Measurements from ENCODE around the gene KLF1.

KLF1 gene

DNA sequence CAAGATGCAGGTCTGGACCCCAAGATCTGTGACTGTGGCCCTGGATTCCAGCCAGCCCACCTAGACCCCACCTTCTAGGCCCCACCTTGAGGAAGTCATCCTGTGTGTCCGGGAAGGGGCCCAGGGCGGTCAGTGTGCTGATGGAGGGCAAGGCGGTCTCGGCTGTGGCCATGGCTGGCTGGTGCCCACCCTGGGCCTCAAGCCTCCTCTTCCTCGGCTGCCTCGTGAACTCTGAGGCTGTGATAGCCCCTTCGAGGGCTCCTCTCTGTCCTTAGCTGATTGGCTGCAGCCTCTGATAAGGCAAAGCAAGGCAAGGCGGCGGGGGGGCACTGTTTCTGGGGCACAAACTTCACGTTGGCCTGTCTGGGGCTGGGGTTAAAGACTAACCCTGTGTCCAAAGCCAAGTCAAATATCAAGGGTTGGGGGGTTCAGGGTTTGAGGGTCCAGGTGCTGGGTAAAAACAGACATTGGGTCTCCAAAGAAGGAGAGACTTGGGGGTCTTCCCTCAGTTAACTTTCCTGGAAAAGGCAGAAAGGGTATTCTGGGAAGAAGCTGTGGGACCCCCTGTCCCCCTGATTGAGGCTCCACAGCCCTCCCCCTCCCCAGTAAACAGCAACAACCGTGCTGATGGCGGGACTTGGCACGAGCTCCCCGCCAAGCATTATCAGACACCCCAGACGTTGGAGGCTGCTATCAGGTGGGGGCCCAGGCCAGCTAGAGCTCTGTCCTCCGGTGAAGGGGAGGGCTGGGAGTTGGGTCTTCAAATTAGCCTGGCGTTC is at the start of gene KLF1:
TSS of gene KLF1 (minus strand) at position 233 of the 779 bp plus-strand sequence. CDS start at position 172, 61 bp downstream.
- TF ChIP-seq ZNF670 (tag by site-specific recombination; IDR thresholded peaks at IDR 0.05; ENCODE audit: low read depth) (no peak), WT1 (tag by site-specific recombination; IDR thresholded peaks at IDR 0.05) (no peak), BCL11B (tag by site-specific recombination; IDR thresholded peaks at IDR 0.05; ENCODE audit: low read depth) (no peak), ZNF335 (tag by site-specific recombination; conservative IDR thresholded peaks at IDR 0.05) (no peak), ZNF433 (tag by site-specific recombination; IDR thresholded peaks at IDR 0.05; ENCODE audit: low read depth) (no peak), SCRT2 (tag by site-specific recombination; IDR thresholded peaks at IDR 0.05) (no peak), SP2 (tag by site-specific recombination; IDR thresholded peaks at IDR 0.05) (no peak), TRIM28 (IDR thresholded peaks at IDR 0.05; ENCODE audit: borderline replicate concordance, low read length) (no peak), ZNF514 (tag by site-specific recombination; IDR thresholded peaks at IDR 0.05) (no peak), ZNF596 (tag by site-specific recombination; IDR thresholded peaks at IDR 0.05) (no peak), ZNF48 (tag by site-specific recombination; IDR thresholded peaks at IDR 0.05) (no peak), SCRT1 (tag by site-specific recombination; IDR thresholded peaks at IDR 0.05; ENCODE audit: borderline replicate concordance) (no peak), MYNN (tag by site-specific recombination; IDR thresholded peaks at IDR 0.05; ENCODE audit: borderline replicate concordance) (no peak), ZNF140 (tag by site-specific recombination; IDR thresholded peaks at IDR 0.05) (no peak), ZNF571 (tag by site-specific recombination; IDR thresholded peaks at IDR 0.05) (no peak), ZNF350 (tag by site-specific recombination; IDR thresholded peaks at IDR 0.05) (no peak)
- TF ChIP-seq, protein P1, sequence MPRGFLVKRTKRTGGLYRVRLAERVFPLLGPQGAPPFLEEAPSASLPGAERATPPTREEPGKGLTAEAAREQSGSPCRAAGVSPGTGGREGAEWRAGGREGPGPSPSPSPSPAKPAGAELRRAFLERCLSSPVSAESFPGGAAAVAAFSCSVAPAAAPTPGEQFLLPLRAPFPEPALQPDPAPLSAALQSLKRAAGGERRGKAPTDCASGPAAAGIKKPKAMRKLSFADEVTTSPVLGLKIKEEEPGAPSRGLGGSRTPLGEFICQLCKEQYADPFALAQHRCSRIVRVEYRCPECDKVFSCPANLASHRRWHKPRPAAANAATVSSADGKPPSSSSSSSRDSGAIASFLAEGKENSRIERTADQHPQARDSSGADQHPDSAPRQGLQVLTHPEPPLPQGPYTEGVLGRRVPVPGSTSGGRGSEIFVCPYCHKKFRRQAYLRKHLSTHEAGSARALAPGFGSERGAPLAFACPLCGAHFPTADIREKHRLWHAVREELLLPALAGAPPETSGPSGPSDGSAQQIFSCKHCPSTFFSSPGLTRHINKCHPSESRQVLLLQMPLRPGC (tag by site-specific recombination; IDR thresholded peaks at IDR 0.05): no peak
- TF ChIP-seq, protein P2, sequence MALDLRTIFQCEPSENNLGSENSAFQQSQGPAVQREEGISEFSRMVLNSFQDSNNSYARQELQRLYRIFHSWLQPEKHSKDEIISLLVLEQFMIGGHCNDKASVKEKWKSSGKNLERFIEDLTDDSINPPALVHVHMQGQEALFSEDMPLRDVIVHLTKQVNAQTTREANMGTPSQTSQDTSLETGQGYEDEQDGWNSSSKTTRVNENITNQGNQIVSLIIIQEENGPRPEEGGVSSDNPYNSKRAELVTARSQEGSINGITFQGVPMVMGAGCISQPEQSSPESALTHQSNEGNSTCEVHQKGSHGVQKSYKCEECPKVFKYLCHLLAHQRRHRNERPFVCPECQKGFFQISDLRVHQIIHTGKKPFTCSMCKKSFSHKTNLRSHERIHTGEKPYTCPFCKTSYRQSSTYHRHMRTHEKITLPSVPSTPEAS (tag by site-specific recombination; IDR thresholded peaks at IDR 0.05): no peak
- TF ChIP-seq, protein P3, sequence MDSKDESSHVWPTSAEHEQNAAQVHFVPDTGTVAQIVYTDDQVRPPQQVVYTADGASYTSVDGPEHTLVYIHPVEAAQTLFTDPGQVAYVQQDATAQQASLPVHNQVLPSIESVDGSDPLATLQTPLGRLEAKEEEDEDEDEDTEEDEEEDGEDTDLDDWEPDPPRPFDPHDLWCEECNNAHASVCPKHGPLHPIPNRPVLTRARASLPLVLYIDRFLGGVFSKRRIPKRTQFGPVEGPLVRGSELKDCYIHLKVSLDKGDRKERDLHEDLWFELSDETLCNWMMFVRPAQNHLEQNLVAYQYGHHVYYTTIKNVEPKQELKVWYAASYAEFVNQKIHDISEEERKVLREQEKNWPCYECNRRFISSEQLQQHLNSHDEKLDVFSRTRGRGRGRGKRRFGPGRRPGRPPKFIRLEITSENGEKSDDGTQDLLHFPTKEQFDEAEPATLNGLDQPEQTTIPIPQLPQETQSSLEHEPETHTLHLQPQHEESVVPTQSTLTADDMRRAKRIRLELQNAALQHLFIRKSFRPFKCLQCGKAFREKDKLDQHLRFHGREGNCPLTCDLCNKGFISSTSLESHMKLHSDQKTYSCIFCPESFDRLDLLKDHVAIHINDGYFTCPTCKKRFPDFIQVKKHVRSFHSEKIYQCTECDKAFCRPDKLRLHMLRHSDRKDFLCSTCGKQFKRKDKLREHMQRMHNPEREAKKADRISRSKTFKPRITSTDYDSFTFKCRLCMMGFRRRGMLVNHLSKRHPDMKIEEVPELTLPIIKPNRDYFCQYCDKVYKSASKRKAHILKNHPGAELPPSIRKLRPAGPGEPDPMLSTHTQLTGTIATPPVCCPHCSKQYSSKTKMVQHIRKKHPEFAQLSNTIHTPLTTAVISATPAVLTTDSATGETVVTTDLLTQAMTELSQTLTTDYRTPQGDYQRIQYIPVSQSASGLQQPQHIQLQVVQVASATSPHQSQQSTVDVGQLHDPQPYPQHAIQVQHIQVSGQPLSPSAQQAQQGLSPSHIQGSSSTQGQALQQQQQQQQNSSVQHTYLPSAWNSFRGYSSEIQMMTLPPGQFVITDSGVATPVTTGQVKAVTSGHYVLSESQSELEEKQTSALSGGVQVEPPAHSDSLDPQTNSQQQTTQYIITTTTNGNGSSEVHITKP (tag by site-specific recombination; IDR thresholded peaks at IDR 0.05): no peak
- Histone ChIP-seq H3K4me1 (ENCODE audit: control insufficient read depth, insufficient read depth, low read length) (no peaks in the 10 kb centered on the region), H3K9me3 (ENCODE audit: control insufficient read depth, insufficient read depth, low read depth, low read length) (no peaks in the 10 kb centered on the region), H3K36me3 (ENCODE audit: control insufficient read depth in 2 of 2, insufficient read depth in 1 of 2, low read length in 2 of 2) (no peaks in the 10 kb centered on the region), H3K4me3 (ENCODE audit: low read depth, low read length) (no peak within 1 kb of the TSS), H3K27ac (ENCODE audit: extremely low read depth, low read depth, low read length) (no peak within 1 kb of the TSS)
- ChIA-PET POLR2A (interaction anchor here (0.7 to 0.9 kb wide), 2 partner anchors 30 to 68 kb away, joined by 3 read pairs; no protein-coding TSS in a partner anchor), CTCF (interaction anchor here (1.0 to 1.2 kb wide), 2 partner anchors 39 to 78 kb away, joined by 5 read pairs; no protein-coding TSS in a partner anchor)

All from HEK293 (cell line).